ENCODE data around the gene DPYD.

Gene DPYD

DNA sequence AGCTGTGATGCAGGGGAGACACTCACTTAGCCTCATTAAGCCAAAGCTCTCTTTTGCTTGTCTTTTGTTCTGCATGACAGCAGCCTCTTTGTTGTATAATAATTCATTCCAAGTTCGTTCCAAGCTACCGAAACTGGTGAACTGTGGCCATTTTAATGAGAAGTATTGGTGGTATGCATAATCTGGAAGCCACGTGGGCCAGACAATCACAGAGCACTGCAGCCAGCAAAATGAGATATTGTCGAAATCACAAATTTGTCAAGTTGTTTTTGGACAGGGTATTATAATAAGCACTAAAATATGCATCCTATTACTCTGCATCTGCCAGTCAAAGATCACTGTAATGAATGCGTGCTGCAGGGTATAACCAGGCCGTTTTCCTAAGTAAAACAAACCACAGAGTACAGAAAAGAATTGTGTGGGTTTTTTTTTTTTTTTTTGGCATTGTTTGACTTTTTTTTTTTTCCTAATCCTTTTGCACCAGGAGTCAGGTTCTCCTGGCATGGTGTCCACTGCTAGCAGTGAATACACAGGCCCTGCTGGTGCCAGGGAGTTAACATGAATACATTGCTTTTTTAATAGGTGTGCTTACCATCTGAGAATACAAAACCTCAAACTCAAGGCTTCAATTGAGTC lies 775.4 kb downstream of the DPYD start:
- Histone ChIP-seq H3K27me3 (ENCODE audit: insufficient read depth, low read length) (no peaks in the 10 kb centered on the region), H3K79me2 (ENCODE audit: control insufficient read depth, insufficient read depth, low read length, unreplicated experiment) (no peaks in the 10 kb centered on the region), H3K4me1 (ENCODE audit: control insufficient read depth, insufficient read depth, low read length, unreplicated experiment) (peaks cover 40% of the 10 kb centered on the region), H2AFZ (ENCODE audit: low read length, unreplicated experiment) (peak overlapping the region; percentile 15), H3K4me3 (ENCODE audit: low read depth, low read length) (peak overlapping the region; percentile 18), H3K27ac (ENCODE audit: low read depth, low read length) (peak overlapping the region; percentile 75), H3K36me3 (ENCODE audit: insufficient read depth, low read length) (no peaks in the 10 kb centered on the region)

DNA sequence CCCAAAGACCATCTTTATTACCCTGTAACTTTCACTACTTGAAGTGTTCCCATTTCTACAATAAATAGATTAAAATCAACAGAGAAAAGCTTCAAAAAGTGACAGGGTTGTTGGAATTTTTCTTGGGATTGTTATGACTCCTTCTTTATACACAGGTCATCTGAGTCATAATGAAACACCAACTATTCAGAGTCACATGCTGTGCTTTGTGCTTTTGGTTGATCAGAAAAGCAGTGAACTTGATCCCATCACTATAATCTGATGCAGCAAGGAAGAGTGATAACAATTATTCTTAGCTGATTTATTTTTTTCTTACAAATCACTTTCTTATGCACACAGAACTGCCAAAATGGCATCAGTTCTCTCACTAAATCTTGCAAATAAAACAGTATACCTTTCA lies 776.3 kb downstream of the DPYD start:
- H2AFZ ChIP-seq (ENCODE audit: low read length, unreplicated experiment), result peak overlapping the region; percentile 11
- peak overlapping the region; percentile 18 for H3K4me3 ChIP-seq (ENCODE audit: low read depth, low read length)
- H3K27ac ChIP-seq (ENCODE audit: low read depth, low read length), result peak overlapping the region; percentile 75
- no peaks in the 10 kb centered on the region for H3K27me3 ChIP-seq (ENCODE audit: insufficient read depth, low read length)
- no peaks in the 10 kb centered on the region for H3K36me3 ChIP-seq (ENCODE audit: insufficient read depth, low read length)
- H3K4me1 ChIP-seq (ENCODE audit: control insufficient read depth, insufficient read depth, low read length, unreplicated experiment), result peaks cover 43% of the 10 kb centered on the region
- H3K79me2 ChIP-seq (ENCODE audit: control insufficient read depth, insufficient read depth, low read length, unreplicated experiment), result no peaks in the 10 kb centered on the region

DNA sequence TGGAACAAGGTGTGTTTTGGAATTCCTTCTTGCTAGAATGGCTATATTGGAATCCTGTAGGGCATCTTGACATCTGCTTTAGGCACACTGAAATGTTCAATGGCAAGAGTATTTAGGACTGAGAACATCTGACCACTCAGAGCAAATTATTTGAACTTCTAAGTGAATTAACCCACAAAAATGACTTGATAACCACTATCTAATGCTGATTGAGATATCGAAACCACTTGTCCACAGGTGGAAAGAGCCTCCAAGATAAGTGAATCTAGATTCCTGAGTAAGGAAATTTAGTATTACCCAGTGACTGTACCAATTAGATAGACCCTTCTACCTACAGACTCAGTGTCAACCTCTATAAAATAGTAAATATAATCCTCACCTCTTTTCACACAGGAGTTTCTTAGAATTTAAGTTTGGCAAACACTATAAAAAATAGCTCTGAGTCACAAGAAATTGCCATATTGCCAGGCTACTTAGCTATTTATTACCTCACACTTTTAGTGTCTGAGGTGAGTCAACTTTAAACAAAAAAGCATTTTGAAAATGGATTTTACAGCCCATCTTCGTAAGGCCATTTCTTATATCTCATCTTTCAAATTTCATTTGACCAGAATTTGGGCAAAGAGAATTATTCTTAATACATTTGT lies 777.5 kb downstream of the DPYD start:
- Histone ChIP-seq H3K27ac (ENCODE audit: low read depth, low read length) (peak overlapping the region; percentile 75), H3K27me3 (ENCODE audit: insufficient read depth, low read length) (no peaks in the 10 kb centered on the region), H3K4me3 (ENCODE audit: low read depth, low read length) (peak overlapping the region; percentile 7; the same call in 1 of the 2 replicates), H2AFZ (ENCODE audit: low read length, unreplicated experiment) (no peak overlapping the region), H3K79me2 (ENCODE audit: control insufficient read depth, insufficient read depth, low read length, unreplicated experiment) (no peaks in the 10 kb centered on the region), H3K36me3 (ENCODE audit: insufficient read depth, low read length) (no peaks in the 10 kb centered on the region), H3K4me1 (ENCODE audit: control insufficient read depth, insufficient read depth, low read length, unreplicated experiment) (peaks cover 54% of the 10 kb centered on the region)

DNA sequence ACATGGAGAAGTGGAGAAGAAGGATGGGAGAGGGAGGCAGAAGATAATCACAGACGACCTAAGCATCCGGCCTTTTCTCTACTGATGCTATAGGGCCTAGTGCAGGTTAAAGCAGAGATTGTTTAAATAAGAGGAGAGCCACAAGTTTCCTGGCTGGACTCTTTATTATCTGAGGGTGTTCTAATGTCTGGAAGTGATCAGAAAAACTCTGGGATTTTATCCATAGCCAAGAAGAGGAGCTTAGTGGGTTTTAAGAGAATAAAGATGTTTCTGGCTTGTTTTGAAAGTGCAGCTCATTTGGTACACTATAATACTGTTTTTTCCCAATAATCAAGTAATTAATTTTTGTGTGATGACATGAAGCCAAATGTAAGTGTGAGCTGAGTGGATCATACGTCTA lies 780.2 kb downstream of the DPYD start:
- Histone ChIP-seq H2AFZ (ENCODE audit: low read length, unreplicated experiment) (no peak overlapping the region), H3K4me1 (ENCODE audit: control insufficient read depth, insufficient read depth, low read length, unreplicated experiment) (peaks cover 49% of the 10 kb centered on the region), H3K27ac (ENCODE audit: low read depth, low read length) (no peak overlapping the region), H3K79me2 (ENCODE audit: control insufficient read depth, insufficient read depth, low read length, unreplicated experiment) (no peaks in the 10 kb centered on the region), H3K27me3 (ENCODE audit: insufficient read depth, low read length) (no peaks in the 10 kb centered on the region), H3K4me3 (ENCODE audit: low read depth, low read length) (no peak overlapping the region), H3K36me3 (ENCODE audit: insufficient read depth, low read length) (no peaks in the 10 kb centered on the region)

DNA sequence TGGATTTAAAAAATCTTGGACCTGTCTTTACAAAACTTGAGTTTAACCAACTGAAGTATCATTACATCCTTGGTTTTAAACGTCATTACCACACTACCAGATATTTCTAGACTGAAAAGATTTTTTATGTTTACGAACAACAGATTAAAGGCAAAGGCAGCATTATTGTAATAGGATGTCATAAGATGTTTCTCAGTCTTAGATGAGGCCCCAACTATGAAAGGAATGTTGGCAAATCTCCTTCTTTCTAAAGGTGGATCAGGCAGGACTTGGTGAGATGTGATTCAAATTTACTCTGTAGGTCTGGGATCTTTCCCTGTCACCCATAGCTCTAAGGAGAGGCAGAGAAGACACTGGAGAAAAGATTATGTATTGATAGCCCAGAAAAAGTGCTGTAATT lies 781.3 kb downstream of the DPYD start:
- Histone ChIP-seq H2AFZ (ENCODE audit: low read length, unreplicated experiment) (no peak overlapping the region), H3K27ac (ENCODE audit: low read depth, low read length) (no peak overlapping the region), H3K4me1 (ENCODE audit: control insufficient read depth, insufficient read depth, low read length, unreplicated experiment) (peaks cover 39% of the 10 kb centered on the region), H3K36me3 (ENCODE audit: insufficient read depth, low read length) (no peaks in the 10 kb centered on the region), H3K27me3 (ENCODE audit: insufficient read depth, low read length) (no peaks in the 10 kb centered on the region), H3K79me2 (ENCODE audit: control insufficient read depth, insufficient read depth, low read length, unreplicated experiment) (no peaks in the 10 kb centered on the region), H3K4me3 (ENCODE audit: low read depth, low read length) (no peak overlapping the region)

DNA sequence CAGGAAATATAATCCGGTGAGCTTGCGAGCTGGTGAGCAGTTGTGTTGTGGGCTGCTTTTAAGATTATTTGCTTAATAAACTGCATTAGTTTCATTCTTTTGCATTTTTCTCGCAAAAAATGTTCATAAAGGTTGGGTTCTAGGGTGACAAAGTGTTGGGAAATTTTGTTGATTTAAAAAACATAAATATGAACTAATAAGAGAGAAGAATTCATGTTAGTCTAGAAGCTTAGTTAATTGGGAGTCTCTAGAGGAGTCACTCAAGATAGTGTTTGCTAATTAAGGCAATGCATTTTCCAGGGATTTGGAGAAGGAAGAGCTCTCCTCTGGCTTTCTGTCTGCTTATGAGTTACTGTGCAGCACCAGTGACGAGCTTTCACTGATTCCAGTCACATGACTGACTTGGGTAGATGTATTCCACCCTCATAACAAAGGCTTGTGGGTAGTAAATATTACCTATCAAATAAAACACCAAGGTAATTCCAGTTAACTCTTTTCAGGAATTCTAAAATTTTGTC lies 782.3 kb downstream of the DPYD start:
- H3K4me1 ChIP-seq (ENCODE audit: control insufficient read depth, insufficient read depth, low read length, unreplicated experiment), result peaks cover 30% of the 10 kb centered on the region
- no peaks in the 10 kb centered on the region for H3K36me3 ChIP-seq (ENCODE audit: insufficient read depth, low read length)
- no peak overlapping the region for H3K4me3 ChIP-seq (ENCODE audit: low read depth, low read length)
- no peak overlapping the region for H3K27ac ChIP-seq (ENCODE audit: low read depth, low read length)
- H2AFZ ChIP-seq (ENCODE audit: low read length, unreplicated experiment), result no peak overlapping the region
- no peaks in the 10 kb centered on the region for H3K27me3 ChIP-seq (ENCODE audit: insufficient read depth, low read length)
- no peaks in the 10 kb centered on the region for H3K79me2 ChIP-seq (ENCODE audit: control insufficient read depth, insufficient read depth, low read length, unreplicated experiment)

DNA sequence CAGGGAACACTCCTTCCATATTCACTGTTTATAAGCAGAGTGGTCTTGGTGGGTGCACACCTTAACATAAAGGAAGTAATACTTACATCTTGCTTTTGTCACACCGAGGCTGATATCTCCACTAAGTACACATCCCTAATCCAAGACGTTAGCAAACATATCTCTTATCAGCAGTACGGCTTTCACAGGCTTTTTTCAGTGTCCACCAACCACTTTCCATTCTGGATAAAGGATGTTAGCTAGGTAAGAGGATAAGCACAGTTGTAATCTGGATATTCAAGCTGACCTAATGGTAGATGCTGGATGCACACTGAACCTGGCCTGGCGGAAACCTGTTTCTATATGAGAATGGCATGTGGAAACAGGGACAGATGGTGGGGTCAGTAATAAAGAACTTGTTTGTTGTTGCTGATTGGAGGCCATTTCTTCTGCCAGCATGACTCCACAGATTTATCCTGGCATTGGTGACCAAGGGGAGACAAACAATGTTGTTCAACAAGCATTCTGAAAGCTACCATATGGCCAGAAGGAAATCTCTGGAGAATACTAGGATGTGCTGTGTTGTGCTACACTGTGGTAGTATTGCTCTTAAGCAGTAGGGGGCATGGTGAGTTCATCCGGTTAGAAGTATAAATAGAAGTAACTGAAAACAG lies 782.8 kb downstream of the DPYD start:
- Histone ChIP-seq H3K36me3 (ENCODE audit: insufficient read depth, low read length) (no peaks in the 10 kb centered on the region), H3K27me3 (ENCODE audit: insufficient read depth, low read length) (no peaks in the 10 kb centered on the region), H3K4me3 (ENCODE audit: low read depth, low read length) (no peak overlapping the region), H3K4me1 (ENCODE audit: control insufficient read depth, insufficient read depth, low read length, unreplicated experiment) (peaks cover 25% of the 10 kb centered on the region), H3K79me2 (ENCODE audit: control insufficient read depth, insufficient read depth, low read length, unreplicated experiment) (no peaks in the 10 kb centered on the region), H2AFZ (ENCODE audit: low read length, unreplicated experiment) (no peak overlapping the region), H3K27ac (ENCODE audit: low read depth, low read length) (peak overlapping the region; percentile 4; the same call in 1 of the 2 replicates)

DNA sequence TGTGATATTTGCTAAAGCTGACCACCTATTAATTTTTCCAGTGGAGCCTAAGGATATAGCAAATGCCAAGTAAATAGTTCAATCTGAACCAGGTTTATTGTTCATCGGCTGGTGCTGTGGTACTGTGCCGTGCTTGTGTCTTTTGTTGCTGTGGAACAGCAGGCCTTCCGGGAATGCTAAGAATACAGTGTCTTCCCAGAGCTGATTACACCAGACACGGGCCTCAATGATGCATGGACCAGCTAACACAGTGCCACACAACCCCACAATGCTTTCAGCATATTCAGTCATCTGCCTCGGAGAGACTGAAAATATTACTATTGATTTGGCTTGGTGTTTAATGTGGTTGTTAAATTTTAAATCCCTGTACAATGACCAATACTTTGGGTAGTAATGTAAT lies 783.8 kb downstream of the DPYD start:
- Histone ChIP-seq H3K36me3 (ENCODE audit: insufficient read depth, low read length) (no peaks in the 10 kb centered on the region), H3K4me1 (ENCODE audit: control insufficient read depth, insufficient read depth, low read length, unreplicated experiment) (peaks cover 20% of the 10 kb centered on the region), H3K27me3 (ENCODE audit: insufficient read depth, low read length) (no peaks in the 10 kb centered on the region), H2AFZ (ENCODE audit: low read length, unreplicated experiment) (no peak overlapping the region), H3K4me3 (ENCODE audit: low read depth, low read length) (no peak overlapping the region), H3K79me2 (ENCODE audit: control insufficient read depth, insufficient read depth, low read length, unreplicated experiment) (no peaks in the 10 kb centered on the region), H3K27ac (ENCODE audit: low read depth, low read length) (no peak overlapping the region)

DNA sequence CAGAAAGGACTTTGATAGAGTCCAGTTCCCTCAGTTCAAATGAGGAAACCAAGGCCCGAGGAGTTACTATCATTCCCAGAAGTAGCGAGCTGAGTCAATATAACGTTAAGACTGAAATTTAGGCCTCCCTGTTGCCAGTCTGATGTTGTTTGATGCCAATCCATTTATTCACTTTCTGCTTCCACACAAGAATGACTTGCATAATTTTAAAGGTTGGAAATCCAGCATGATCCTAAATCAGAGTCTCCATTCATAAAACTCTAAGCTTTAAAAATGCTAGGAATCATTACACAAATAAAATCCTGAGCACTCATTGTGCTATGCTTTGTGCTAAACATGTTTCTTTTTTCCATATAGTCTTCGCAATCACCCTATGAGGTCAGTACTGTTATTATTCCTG lies 784.9 kb downstream of the DPYD start:
- Histone ChIP-seq H2AFZ (ENCODE audit: low read length, unreplicated experiment) (no peak overlapping the region), H3K36me3 (ENCODE audit: insufficient read depth, low read length) (no peaks in the 10 kb centered on the region), H3K79me2 (ENCODE audit: control insufficient read depth, insufficient read depth, low read length, unreplicated experiment) (no peaks in the 10 kb centered on the region), H3K4me3 (ENCODE audit: low read depth, low read length) (no peak overlapping the region), H3K27ac (ENCODE audit: low read depth, low read length) (no peak overlapping the region), H3K27me3 (ENCODE audit: insufficient read depth, low read length) (no peaks in the 10 kb centered on the region), H3K4me1 (ENCODE audit: control insufficient read depth, insufficient read depth, low read length, unreplicated experiment) (peaks cover 20% of the 10 kb centered on the region)

DNA sequence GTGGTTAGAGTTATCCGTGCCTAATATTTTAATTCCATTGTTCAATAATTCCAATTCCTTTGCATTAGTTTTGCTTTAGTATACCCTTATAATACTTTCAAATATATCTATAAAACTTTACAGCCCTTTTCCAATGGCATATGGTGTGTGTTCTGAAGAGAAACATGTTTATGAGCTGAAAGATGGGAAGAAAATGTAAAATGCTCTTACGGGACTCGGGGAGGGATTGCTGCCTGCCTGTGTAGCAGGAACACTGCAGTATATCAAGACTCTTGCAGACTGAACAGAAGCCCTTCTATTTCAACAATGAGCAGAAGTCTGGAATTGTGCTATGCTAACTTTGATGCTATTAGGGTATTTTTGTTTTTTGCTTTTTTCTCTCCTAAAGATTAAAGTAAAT lies 792.4 kb downstream of the DPYD start:
- no peak overlapping the region for H2AFZ ChIP-seq (ENCODE audit: low read length, unreplicated experiment)
- no peaks in the 10 kb centered on the region for H3K27me3 ChIP-seq (ENCODE audit: insufficient read depth, low read length)
- no peaks in the 10 kb centered on the region for H3K79me2 ChIP-seq (ENCODE audit: control insufficient read depth, insufficient read depth, low read length, unreplicated experiment)
- no peaks in the 10 kb centered on the region for H3K4me1 ChIP-seq (ENCODE audit: control insufficient read depth, insufficient read depth, low read length, unreplicated experiment)
- H3K4me3 ChIP-seq (ENCODE audit: low read depth, low read length), result no peak overlapping the region
- no peaks in the 10 kb centered on the region for H3K36me3 ChIP-seq (ENCODE audit: insufficient read depth, low read length)
- no peak overlapping the region for H3K27ac ChIP-seq (ENCODE audit: low read depth, low read length)

Measured in ACC112 (cell line).